ENCODE measurements around the gene GLUD2.

DNA sequence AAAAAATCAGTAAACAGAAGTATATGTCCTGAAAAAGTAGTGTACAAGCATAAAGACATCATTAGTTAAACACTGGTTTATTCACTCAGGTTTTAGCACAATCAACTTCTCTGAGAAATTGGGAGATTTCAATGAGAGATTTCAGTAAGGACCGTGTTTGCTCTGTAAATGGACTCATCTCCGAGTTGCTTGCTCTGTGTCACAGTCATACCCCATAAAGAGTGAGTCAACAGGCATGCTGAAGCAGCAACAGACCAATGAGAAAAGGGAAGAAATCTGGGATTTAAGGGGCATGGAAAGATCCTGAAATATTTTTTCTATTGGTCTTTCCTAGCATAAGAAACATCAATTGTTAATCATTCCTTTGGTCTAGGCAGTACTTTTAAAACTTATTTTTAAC, 4.7 kb downstream of the GLUD2 start:
- no peak for TF ChIP-seq CTCF (IDR thresholded peaks at IDR 0.05)
- TF ChIP-seq POLR2A (IDR thresholded peaks at IDR 0.05): no peak
